ENCODE measurements around the gene DCUN1D2.

GRCh38 chr13:113417008-113417751, 73.3 kb downstream of the DCUN1D2 start:
- TF ChIP-seq CTCF (IDR thresholded peaks at IDR 0.05) (no peak), POLR2A (IDR thresholded peaks at IDR 0.05) (no peak)
